ENCODE results near the gene UBE2Q2. TPM values are rescaled to one million over a fixed set of nuclear protein-coding genes. Genes with fewer than 3 reads are reported as not detected.
A peak's percentile ranks its signal among the peaks of the same experiment; 100 is the strongest.

Gene UBE2Q2
- total RNA-seq, 1 donor from 2014 or later = 47.7 TPM

- Mint-ChIP-seq H3K27ac (ENCODE audit: unreplicated experiment) (no peak overlapping the region), H3K4me3 (ENCODE audit: unreplicated experiment) (no peak overlapping the region), H3K27me3 (ENCODE audit: low read depth, unreplicated experiment) (no peaks in the 10 kb centered on the region), H3K9me3 (ENCODE audit: unreplicated experiment) (no peaks in the 10 kb centered on the region), H3K4me1 (ENCODE audit: low read depth, unreplicated experiment) (peaks cover 21% of the 10 kb centered on the region), H3K36me3 (ENCODE audit: low read depth, unreplicated experiment) (peaks cover 11% of the 10 kb centered on the region)
- H3K27me3 ChIP-seq (ENCODE audit: insufficient read depth, low read length) = no peaks in the 10 kb centered on the region
- no peak overlapping the region for H2AFZ ChIP-seq (ENCODE audit: low read depth, low read length)
- peaks cover 21% of the 10 kb centered on the region for H3K36me3 ChIP-seq (ENCODE audit: insufficient read depth, low read length)
- FAIRE-seq (no peak), DNase-seq (ENCODE audit: low read depth) (no peak)
- TF ChIP-seq CTCF (IDR thresholded peaks at IDR 0.05; ENCODE audit: insufficient read depth, low read depth, low read length) = peak; percentile 43
- TF ChIP-seq EZH2 (IDR thresholded peaks at IDR 0.05; ENCODE audit: insufficient read depth, low read length) = no peak
- peaks cover 53% of the 10 kb centered on the region for H3K79me2 ChIP-seq (ENCODE audit: insufficient read depth, low read length)
- H3K9me3 ChIP-seq (ENCODE audit: insufficient read depth, low read depth, low read length) = no peaks in the 10 kb centered on the region
- no peak overlapping the region for H3K4me3 ChIP-seq (ENCODE audit: insufficient read depth, low read depth, low read length)
- H3K4me2 ChIP-seq (ENCODE audit: low read length) = no peak overlapping the region
- no peak overlapping the region for H3K9ac ChIP-seq (ENCODE audit: low read length)
- no peaks in the 10 kb centered on the region for H3K4me1 ChIP-seq (ENCODE audit: insufficient read depth, low read length)
- H4K20me1 ChIP-seq (ENCODE audit: insufficient read depth, low read length) = peaks cover 65% of the 10 kb centered on the region
- H3K27ac ChIP-seq (ENCODE audit: low read depth, low read length) = no peak overlapping the region
Observed at GRCh38 chr15:75928680-75929608, 85.7 kb downstream of the UBE2Q2 start.

GRCh38 chr15:75929799-75930565 is 86.7 kb downstream of the UBE2Q2 start:
- H3K4me3 ChIP-seq (ENCODE audit: insufficient read depth, low read depth, low read length) = no peak overlapping the region
- TF ChIP-seq CTCF (IDR thresholded peaks at IDR 0.05; ENCODE audit: insufficient read depth, low read depth, low read length) (no peak), EZH2 (IDR thresholded peaks at IDR 0.05; ENCODE audit: insufficient read depth, low read length) (no peak)
- H4K20me1 ChIP-seq (ENCODE audit: insufficient read depth, low read length) = peaks cover 57% of the 10 kb centered on the region
- Mint-ChIP-seq H3K9me3 (ENCODE audit: unreplicated experiment) (no peaks in the 10 kb centered on the region), H3K36me3 (ENCODE audit: low read depth, unreplicated experiment) (peaks cover 11% of the 10 kb centered on the region), H3K4me1 (ENCODE audit: low read depth, unreplicated experiment) (peaks cover 14% of the 10 kb centered on the region), H3K4me3 (ENCODE audit: unreplicated experiment) (no peak overlapping the region), H3K27me3 (ENCODE audit: low read depth, unreplicated experiment) (no peaks in the 10 kb centered on the region), H3K27ac (ENCODE audit: unreplicated experiment) (no peak overlapping the region)
- no peak overlapping the region for H3K4me2 ChIP-seq (ENCODE audit: low read length)
- no peak overlapping the region for H3K9ac ChIP-seq (ENCODE audit: low read length)
- H3K27me3 ChIP-seq (ENCODE audit: insufficient read depth, low read length) = no peaks in the 10 kb centered on the region
- no peak overlapping the region for H2AFZ ChIP-seq (ENCODE audit: low read depth, low read length)
- H3K27ac ChIP-seq (ENCODE audit: low read depth, low read length) = no peak overlapping the region
- no peak for FAIRE-seq
- H3K4me1 ChIP-seq (ENCODE audit: insufficient read depth, low read length) = no peaks in the 10 kb centered on the region
- no peaks in the 10 kb centered on the region for H3K9me3 ChIP-seq (ENCODE audit: insufficient read depth, low read depth, low read length)
- H3K36me3 ChIP-seq (ENCODE audit: insufficient read depth, low read length) = peaks cover 18% of the 10 kb centered on the region
- H3K79me2 ChIP-seq (ENCODE audit: insufficient read depth, low read length) = peaks cover 43% of the 10 kb centered on the region
- no peak for DNase-seq (ENCODE audit: low read depth)

All from astrocyte (in vitro differentiated cells and primary cell).